Esophagus squamous epithelium (tissue), 5 donors: ENCODE measurements around the gene VAMP7. TPM values are rescaled to one million over a fixed set of nuclear protein-coding genes. Genes with fewer than 3 reads are reported as not detected.

Source experiments
- DNase-seq: peaks from one replicate; lab custom pipeline; 2025; lab: John Stamatoyannopoulos, UW
- H3K27ac ChIP-seq, 4 donors: fragments of 200-600 bp; sonication (generic); one replicate each; pipeline ENCODE4 v1.5.1; 2016 to 2019; ENCODE audit warnings: mild to moderate bottlenecking in 1 of 4
- H3K27me3 ChIP-seq, 4 donors: fragments of 200-600 bp; sonication (generic); 1 replicate in 3 of 4; 2 replicates in 1 of 4; pipeline versions ENCODE4 v1.5.1 to v1.6.0; 2017 to 2021; ENCODE audit warnings: antibody characterized with exemption in 1 of 4
- H3K36me3 ChIP-seq, 3 donors: fragments of 200-600 bp; sonication (generic); one replicate each; pipeline ENCODE4 v1.5.1; 2016 to 2019
- H3K4me1 ChIP-seq, 3 donors: fragments of 200-600 bp; sonication (generic); one replicate each; pipeline ENCODE4 v1.5.1; 2017 to 2019
- H3K4me3 ChIP-seq, 4 donors: fragments of 200-600 bp; sonication (generic); 1 replicate in 3 of 4; 2 replicates in 1 of 4; pipeline ENCODE4 v1.5.1; 2016 to 2019; ENCODE audit warnings: mild to moderate bottlenecking in 2 of 4, moderate library complexity in 1 of 4
- H3K9me3 ChIP-seq, 3 donors: fragments of 200-600 bp; sonication (generic); one replicate each; pipeline ENCODE4 v1.5.1; 2016 to 2019
- CTCF ChIP-seq, 6 experiments: fragments of 450-650 bp in 4 of 6; fragments of 200-600 bp in 2 of 6; sonication (generic) in 2 of 6; IDR thresholded peaks; one replicate each; pipeline ENCODE4 v1.5.1; 2016 to 2019; ENCODE audit warnings: antibody characterized with exemption in 6 of 6, mild to moderate bottlenecking in 4 of 6, moderate library complexity in 4 of 6
- POLR2A ChIP-seq, 4 donors: fragments of 450-650 bp; IDR thresholded peaks; one replicate each; pipeline ENCODE4 v1.6.1; 2017; ENCODE audit warnings: antibody characterized with exemption in 4 of 4, mild to moderate bottlenecking in 4 of 4, moderate library complexity in 3 of 4
- WGBS, 2 donors: methylation state at CpG; one replicate each; pipeline ENCODE4 v1.1.5; 2018; 5-methylcytosine and 5-hydroxymethylcytosine counted together
- intact Hi-C: fragments of 100-400 bp; cut with DNase I; formaldehyde crosslinking; loops from one replicate; pipeline ENCODE4 v1.15.0; 2022
- total RNA-seq, 4 donors: library from RNA; depleted of rRNA; stranded (reverse); fragments of >200 nt; gene quantifications; one replicate each; pipeline ENCODE4 v1.1.0, GENCODE V29; 2016
- donor health status: DM: yes; HTN: yes; CAD: no.

Gene VAMP7
- total RNA-seq, 4 donors from 2014 or later, result 25.6 to 41.7 (median 28.2) TPM

DNA sequence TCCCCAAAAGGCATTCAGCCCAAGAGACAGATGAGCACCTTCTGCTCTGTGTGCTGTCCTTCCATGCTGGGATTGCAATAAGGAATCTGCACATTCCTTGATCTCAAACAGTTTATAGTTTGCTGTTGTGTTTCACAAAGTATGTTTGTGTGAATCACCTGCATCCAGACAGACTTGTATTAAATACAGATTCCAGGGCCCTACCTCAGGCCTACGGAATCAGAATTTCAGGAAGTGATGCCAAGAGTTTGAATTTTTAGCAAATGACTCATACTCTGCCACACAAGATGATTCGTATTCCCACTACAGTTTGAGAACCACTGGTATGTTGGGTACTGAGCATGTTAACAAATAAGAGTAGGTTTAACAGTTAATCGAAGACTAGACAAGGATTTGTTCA is 7.0 kb downstream of the VAMP7 start:
- intact Hi-C loops, result no loop called here
- WGBS, 2 donors, result 33 to 43% methylated on average over 3 of the region's 3 CpGs
- Histone ChIP-seq H3K27ac (no peak overlapping the region), H3K4me3 (no peak overlapping the region), H3K9me3 (no peaks in the 10 kb centered on the region), H3K27me3 (no peaks in the 10 kb centered on the region), H3K4me1 (peaks cover 0 to 8% (median 0%) of the 10 kb centered on the region in 3 donors), H3K36me3 (peaks cover 0 to 36% (median 0%) of the 10 kb centered on the region in 3 donors)
- TF ChIP-seq POLR2A (IDR thresholded peaks at IDR 0.05) (no peak), CTCF (IDR thresholded peaks at IDR 0.05) (no peak)
- DNase-seq, result no peak

DNA sequence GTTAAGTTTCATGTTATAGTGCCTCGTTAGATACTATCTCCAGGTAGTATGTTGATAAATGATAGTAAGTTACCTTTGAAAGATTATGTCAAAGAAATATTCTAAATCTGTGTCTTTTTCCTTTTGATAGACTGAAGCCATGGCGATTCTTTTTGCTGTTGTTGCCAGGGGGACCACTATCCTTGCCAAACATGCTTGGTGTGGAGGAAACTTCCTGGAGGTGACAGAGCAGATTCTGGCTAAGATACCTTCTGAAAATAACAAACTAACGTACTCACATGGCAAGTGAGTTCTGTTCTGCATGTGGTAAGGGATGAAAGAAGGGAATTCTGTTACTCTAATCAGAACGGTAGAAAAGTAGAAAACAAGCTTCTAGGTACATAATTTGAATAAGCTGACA is 8.2 kb downstream of the VAMP7 start:
- H3K4me3 ChIP-seq, result no peak overlapping the region
- no peak for DNase-seq
- peaks cover 0 to 8% (median 0%) of the 10 kb centered on the region in 3 donors for H3K4me1 ChIP-seq
- H3K9me3 ChIP-seq, result no peaks in the 10 kb centered on the region
- no peak for TF ChIP-seq CTCF (IDR thresholded peaks at IDR 0.05)
- TF ChIP-seq POLR2A (IDR thresholded peaks at IDR 0.05), result no peak
- H3K27me3 ChIP-seq, result no peaks in the 10 kb centered on the region
- no peak overlapping the region for H3K27ac ChIP-seq
- peaks cover 0 to 45% (median 0%) of the 10 kb centered on the region in 3 donors for H3K36me3 ChIP-seq
- intact Hi-C loops, result no loop called here
- WGBS, 2 donors, result 61 to 63% methylated on average over 4 of the region's 4 CpGs

DNA sequence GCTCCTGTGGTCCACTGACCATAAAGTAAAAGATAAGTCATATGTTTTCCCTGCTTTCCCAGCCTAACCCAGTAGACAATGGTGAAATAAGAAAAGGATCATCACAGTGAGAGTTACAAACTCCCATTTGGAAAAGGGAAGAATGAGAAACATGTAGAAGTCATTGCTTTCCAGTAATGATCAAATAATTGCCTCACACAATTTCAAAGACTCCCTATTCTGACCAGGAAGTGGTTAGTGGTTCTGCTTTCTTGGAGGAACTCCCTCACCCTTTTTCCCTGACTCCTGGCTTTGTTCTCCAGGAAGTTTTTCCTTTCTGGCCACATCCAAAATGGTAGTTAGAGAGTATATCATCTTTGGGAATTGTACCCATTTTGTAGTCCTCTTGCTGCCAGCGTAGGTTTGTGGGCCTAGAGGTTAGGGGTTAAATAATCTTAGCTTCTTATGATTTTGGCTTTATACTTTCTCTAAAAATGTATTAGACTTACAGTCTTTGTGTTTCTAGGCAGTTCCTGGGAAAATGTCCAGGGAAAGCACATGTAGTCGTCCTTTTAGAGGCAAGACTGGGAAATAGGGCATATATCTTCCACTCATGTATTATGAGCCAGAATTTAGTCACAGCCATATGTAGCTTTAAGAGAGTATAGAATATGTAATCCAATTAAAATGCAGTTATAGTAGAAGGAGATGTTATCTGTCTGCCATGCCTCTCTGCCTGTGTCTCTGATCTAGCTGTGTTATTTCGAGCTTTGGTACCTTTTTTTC is 10.5 kb downstream of the VAMP7 start:
- Histone ChIP-seq H3K4me3 (no peak overlapping the region), H3K27me3 (no peaks in the 10 kb centered on the region), H3K4me1 (peaks cover 0 to 8% (median 0%) of the 10 kb centered on the region in 3 donors), H3K9me3 (no peaks in the 10 kb centered on the region), H3K27ac (no peak overlapping the region), H3K36me3 (peaks cover 0 to 65% (median 0%) of the 10 kb centered on the region in 3 donors)
- 37 to 50% methylated on average over 3 of the region's 3 CpGs for WGBS, 2 donors
- TF ChIP-seq CTCF (IDR thresholded peaks at IDR 0.05) (no peak), POLR2A (IDR thresholded peaks at IDR 0.05) (no peak)
- intact Hi-C loops, result no loop called here
- DNase-seq, result no peak

DNA sequence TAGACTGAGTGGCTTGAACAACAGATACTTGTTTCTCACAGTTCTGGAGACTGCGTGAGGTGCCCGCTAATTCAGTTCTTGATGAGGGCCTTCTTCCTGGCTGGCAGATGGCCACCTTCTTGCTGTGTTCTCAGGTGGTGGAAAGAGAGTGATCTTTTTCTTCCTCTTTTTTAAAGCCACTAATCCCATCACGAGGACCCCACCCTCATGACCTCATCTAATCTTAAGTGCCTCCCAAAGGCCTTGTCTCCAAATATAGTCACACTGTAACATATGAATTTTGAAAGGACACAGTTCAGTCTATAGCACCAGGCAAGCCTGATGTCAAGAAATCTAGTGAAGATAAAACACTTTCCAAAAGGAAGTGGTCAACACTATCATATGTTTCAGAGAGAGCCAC is 12.4 kb downstream of the VAMP7 start:
- H3K27me3 ChIP-seq, result no peaks in the 10 kb centered on the region
- TF ChIP-seq CTCF (IDR thresholded peaks at IDR 0.05), result no peak
- no peak for TF ChIP-seq POLR2A (IDR thresholded peaks at IDR 0.05)
- H3K9me3 ChIP-seq, result no peaks in the 10 kb centered on the region
- intact Hi-C loops, result no loop called here
- H3K4me1 ChIP-seq, result peaks cover 0 to 2% (median 0%) of the 10 kb centered on the region in 3 donors
- WGBS, 2 donors, result 53 to 70% methylated on average over 3 of the region's 3 CpGs
- peaks cover 0 to 74% (median 0%) of the 10 kb centered on the region in 3 donors for H3K36me3 ChIP-seq
- no peak overlapping the region for H3K4me3 ChIP-seq
- DNase-seq, result no peak
- no peak overlapping the region for H3K27ac ChIP-seq

- no peak overlapping the region for H3K27ac ChIP-seq
- H3K36me3 ChIP-seq, result peaks cover 0 to 82% (median 0%) of the 10 kb centered on the region in 3 donors
- H3K27me3 ChIP-seq, result no peaks in the 10 kb centered on the region
- TF ChIP-seq CTCF (IDR thresholded peaks at IDR 0.05) (no peak), POLR2A (IDR thresholded peaks at IDR 0.05) (no peak)
- no peaks in the 10 kb centered on the region for H3K9me3 ChIP-seq
- intact Hi-C loops, result no loop called here
- 67 to 72% methylated on average over 4 of the region's 4 CpGs for WGBS, 2 donors
- no peak for DNase-seq
- no peaks in the 10 kb centered on the region for H3K4me1 ChIP-seq
- H3K4me3 ChIP-seq, result no peak overlapping the region
These were observed 15.4 kb downstream of the VAMP7 start for GRCh38 chrX:155896512-155896911.
